ENCODE data around the gene TIMM17A.
"Not testable (repeated sequence)": the region's sequence is repeated elsewhere in the genome, so short reads cannot be mapped to it uniquely, and the experiment has no call there.

TIMM17A gene

GRCh38 chr1:201940316-201940715 lies 15.0 kb upstream of the TIMM17A start:
- not testable (repeated sequence) for DNase-seq (ENCODE audit: low read depth)

- DNase-seq (ENCODE audit: low read depth): no peak
Observed at GRCh38 chr1:201941420-201942128, 13.7 kb upstream of the TIMM17A start.

GRCh38 chr1:201942129-201942495 lies 13.2 kb upstream of the TIMM17A start:
- DNase-seq (ENCODE audit: low read depth): no peak

GRCh38 chr1:201944002-201944401 lies 11.3 kb upstream of the TIMM17A start:
- DNase-seq (ENCODE audit: low read depth): no peak

- no peak for DNase-seq (ENCODE audit: low read depth)
Observed at GRCh38 chr1:201944639-201945038, 10.7 kb upstream of the TIMM17A start.

GRCh38 chr1:201945157-201945556 lies 10.1 kb upstream of the TIMM17A start:
- DNase-seq (ENCODE audit: low read depth): no peak

GRCh38 chr1:201945863-201946223 lies 9.5 kb upstream of the TIMM17A start:
- DNase-seq (ENCODE audit: low read depth): no peak

GRCh38 chr1:201946224-201946908 lies 8.9 kb upstream of the TIMM17A start, which contains the start of gene LMOD1:
Gene LMOD1, minus strand, starts transcription at chr1:201946548. Its CDS starts 208 bp downstream, at chr1:201946340.
- DNase-seq (ENCODE audit: low read depth): no peak

- no peak for DNase-seq (ENCODE audit: low read depth)
Observed at GRCh38 chr1:201947697-201948008, 7.7 kb upstream of the TIMM17A start.

- DNase-seq (ENCODE audit: low read depth): no peak
Observed at GRCh38 chr1:201949491-201949890, 5.8 kb upstream of the TIMM17A start.

GRCh38 chr1:201954263-201955008 lies 867 bp upstream of the TIMM17A start:
- DNase-seq (ENCODE audit: low read depth): no peak

- no peak for DNase-seq (ENCODE audit: low read depth)
Observed at GRCh38 chr1:201955729-201956143, 433 bp downstream of the TIMM17A start.

- DNase-seq (ENCODE audit: low read depth): no peak
Observed at GRCh38 chr1:201958348-201958747, 3.0 kb downstream of the TIMM17A start.

GRCh38 chr1:201962382-201962781 lies 7.1 kb downstream of the TIMM17A start:
- DNase-seq (ENCODE audit: low read depth): not testable (repeated sequence)

GRCh38 chr1:201964261-201964660 lies 9.0 kb downstream of the TIMM17A start:
- DNase-seq (ENCODE audit: low read depth): no peak

- no peak for DNase-seq (ENCODE audit: low read depth)
Observed at GRCh38 chr1:201966171-201966570, 10.9 kb downstream of the TIMM17A start.

GRCh38 chr1:201968202-201968925 lies 13.1 kb downstream of the TIMM17A start:
- DNase-seq (ENCODE audit: low read depth): no peak

- no peak for DNase-seq (ENCODE audit: low read depth)
Observed at GRCh38 chr1:201970334-201971159, 15.2 kb downstream of the TIMM17A start.

- peak; percentile 63 for DNase-seq (ENCODE audit: low read depth)
Observed at GRCh38 chr1:201982082-201982622, 26.8 kb downstream of the TIMM17A start.

- DNase-seq (ENCODE audit: low read depth): peak; percentile 43
Observed at GRCh38 chr1:201982623-201983379, 27.5 kb downstream of the TIMM17A start, which contains the start of gene RNPEP. Gene RNPEP, plus strand, starts transcription at chr1:201982648. Its CDS starts 19 bp downstream, at chr1:201982667.
